ENCODE results near the gene DLEC1.

The DLEC1 gene

DNA sequence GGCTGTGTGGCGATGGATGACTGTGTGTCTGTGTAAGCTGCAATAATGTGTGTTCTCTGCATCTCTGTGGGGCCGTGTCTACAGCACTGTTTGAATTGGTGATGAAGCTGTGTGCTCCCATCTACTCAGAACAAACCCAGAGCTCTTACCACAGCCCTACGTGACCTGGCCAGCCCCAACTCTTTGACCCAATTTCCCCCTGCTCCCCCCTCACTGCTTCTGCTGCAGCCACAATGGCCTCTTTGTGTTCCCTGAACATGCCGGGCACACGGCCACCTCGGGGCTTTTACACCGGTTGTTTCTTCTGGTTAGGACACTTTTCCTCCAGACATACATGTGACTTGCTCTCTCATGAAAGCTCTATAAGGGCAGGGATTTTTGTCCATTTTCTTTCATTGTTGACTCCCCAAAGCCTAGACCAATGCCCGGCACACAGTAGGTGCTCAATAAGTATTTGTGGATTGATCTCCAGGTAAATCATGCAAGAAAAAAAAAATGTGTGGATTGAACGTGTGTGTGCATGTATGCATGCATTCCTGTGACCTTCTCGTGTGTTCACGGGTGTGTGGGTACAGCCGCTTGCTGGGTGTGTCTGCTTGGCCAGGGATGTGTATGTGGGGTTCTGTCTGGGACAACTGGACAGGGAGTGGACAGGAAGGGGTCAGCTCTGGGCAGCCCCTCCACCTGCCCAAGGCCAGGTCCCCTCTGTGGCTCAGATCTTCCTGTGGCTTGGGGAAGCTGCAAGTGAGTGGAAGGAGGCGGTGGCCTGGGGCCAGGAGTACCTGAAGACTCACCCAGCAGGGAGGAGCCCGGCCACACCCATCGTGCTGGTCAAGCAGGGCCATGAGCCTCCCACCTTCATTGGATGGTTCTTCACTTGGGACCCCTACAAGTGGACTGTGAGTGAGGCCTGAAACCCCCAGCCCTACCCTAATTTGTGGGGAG lies 33.7 kb upstream of the DLEC1 start:
- DNase-seq (ENCODE audit: low read depth), result no peak
- TF ChIP-seq, protein P1, sequence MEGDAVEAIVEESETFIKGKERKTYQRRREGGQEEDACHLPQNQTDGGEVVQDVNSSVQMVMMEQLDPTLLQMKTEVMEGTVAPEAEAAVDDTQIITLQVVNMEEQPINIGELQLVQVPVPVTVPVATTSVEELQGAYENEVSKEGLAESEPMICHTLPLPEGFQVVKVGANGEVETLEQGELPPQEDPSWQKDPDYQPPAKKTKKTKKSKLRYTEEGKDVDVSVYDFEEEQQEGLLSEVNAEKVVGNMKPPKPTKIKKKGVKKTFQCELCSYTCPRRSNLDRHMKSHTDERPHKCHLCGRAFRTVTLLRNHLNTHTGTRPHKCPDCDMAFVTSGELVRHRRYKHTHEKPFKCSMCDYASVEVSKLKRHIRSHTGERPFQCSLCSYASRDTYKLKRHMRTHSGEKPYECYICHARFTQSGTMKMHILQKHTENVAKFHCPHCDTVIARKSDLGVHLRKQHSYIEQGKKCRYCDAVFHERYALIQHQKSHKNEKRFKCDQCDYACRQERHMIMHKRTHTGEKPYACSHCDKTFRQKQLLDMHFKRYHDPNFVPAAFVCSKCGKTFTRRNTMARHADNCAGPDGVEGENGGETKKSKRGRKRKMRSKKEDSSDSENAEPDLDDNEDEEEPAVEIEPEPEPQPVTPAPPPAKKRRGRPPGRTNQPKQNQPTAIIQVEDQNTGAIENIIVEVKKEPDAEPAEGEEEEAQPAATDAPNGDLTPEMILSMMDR (IDR thresholded peaks at IDR 0.05; ENCODE audit: insufficient read depth, low read depth, low read length, missing control alignments), result no peak
- H3K4me3 ChIP-seq (ENCODE audit: low read depth, low read length), result no peak overlapping the region

DNA sequence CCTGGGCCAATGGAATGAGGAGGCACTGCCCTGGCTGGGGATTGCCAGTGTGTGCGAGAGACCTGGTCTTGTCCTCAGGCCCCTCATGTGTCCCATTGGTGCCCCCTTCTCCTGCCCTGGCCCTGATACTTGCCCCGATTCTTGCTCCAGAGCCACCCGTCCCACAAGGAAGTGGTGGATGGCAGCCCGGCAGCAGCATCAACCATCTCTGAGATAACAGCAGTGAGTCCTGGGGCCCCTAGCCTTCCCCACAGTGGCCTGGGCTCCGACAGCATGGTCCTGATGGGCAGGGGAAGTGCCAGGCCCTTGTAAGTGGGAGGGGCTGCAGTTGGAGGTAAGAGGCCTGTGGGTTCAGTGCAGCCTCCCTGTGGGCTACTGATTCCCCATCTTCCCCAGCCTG lies 33.0 kb upstream of the DLEC1 start:
- H3K4me3 ChIP-seq (ENCODE audit: low read depth, low read length), result no peak overlapping the region
- TF ChIP-seq, protein P1 (IDR thresholded peaks at IDR 0.05; ENCODE audit: insufficient read depth, low read depth, low read length, missing control alignments), result no peak
- no peak for DNase-seq (ENCODE audit: low read depth)

DNA sequence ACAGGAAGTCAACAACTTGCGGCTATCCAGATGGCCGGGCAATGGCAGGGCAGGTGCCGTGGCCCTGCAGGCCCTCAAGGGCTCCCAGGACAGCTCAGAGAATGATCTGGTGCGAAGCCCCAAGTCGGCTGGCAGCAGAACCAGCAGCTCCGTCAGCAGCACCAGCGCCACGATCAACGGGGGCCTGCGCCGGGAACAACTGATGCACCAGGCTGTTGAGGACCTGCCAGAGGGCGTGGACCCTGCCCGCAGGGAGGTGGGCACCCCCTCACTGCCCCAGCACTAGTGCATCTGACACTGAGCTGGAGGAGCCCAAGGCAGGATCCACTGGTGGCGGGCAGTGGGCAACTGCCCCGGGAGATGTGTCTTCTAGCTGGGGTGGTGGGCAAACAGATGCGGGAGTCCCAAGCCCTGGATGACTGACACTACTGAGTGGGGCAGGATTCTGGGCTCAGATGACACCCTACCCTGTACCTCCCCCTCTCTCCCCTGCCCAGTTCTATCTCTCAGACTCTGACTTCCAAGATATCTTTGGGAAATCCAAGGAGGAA lies 32.5 kb upstream of the DLEC1 start:
- DNase-seq (ENCODE audit: low read depth), result no peak
- H3K4me3 ChIP-seq (ENCODE audit: low read depth, low read length), result no peak overlapping the region
- TF ChIP-seq, protein P1 (IDR thresholded peaks at IDR 0.05; ENCODE audit: insufficient read depth, low read depth, low read length, missing control alignments), result no peak

DNA sequence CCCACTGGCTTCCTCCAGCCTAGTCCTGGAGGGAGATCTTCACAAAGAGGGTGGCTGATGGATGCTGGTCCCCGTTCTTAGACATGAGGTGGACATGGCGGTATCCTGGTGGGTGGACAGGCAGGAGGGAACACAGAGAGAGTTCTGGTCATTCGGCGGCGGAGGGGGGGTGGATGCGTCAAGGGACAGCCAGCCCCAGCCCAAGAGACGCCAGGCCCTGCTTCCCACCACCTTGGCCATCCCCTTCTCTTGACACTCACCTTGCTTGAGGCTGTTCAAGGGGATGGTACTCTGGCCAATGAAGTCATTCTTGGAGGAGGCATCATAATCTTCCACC lies 31.3 kb upstream of the DLEC1 start:
- H3K4me3 ChIP-seq (ENCODE audit: low read depth, low read length), result no peak overlapping the region
- TF ChIP-seq, protein P1 (IDR thresholded peaks at IDR 0.05; ENCODE audit: insufficient read depth, low read depth, low read length, missing control alignments), result no peak
- DNase-seq (ENCODE audit: low read depth), result no peak

DNA sequence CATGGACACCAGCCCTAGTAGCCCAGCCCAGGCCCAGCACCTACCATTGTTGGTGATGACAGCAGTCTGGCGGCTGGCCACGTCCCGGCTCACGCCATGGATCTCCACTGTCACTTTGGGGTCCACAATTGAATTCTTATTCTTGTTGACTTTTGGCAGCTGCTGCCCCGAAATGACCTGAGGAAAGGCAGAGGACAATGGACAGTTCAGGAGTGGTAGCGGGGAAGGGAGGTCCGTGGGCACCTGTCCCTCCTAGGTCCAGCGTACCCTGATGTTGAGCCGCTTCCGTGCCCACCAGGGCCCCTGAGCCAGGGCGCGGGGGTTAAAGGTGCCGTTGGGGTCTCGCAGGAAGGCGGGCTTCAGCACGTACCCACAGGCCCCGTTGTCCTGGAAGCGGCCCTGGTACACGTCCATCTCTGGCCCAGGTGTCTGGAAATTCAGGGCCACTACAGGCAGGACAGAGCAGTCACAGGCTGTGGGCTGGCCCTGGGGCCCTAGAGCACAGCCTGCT lies 30.8 kb upstream of the DLEC1 start:
- DNase-seq (ENCODE audit: low read depth), result no peak
- TF ChIP-seq, protein P1 (IDR thresholded peaks at IDR 0.05; ENCODE audit: insufficient read depth, low read depth, low read length, missing control alignments), result no peak
- no peak overlapping the region for H3K4me3 ChIP-seq (ENCODE audit: low read depth, low read length)

DNA sequence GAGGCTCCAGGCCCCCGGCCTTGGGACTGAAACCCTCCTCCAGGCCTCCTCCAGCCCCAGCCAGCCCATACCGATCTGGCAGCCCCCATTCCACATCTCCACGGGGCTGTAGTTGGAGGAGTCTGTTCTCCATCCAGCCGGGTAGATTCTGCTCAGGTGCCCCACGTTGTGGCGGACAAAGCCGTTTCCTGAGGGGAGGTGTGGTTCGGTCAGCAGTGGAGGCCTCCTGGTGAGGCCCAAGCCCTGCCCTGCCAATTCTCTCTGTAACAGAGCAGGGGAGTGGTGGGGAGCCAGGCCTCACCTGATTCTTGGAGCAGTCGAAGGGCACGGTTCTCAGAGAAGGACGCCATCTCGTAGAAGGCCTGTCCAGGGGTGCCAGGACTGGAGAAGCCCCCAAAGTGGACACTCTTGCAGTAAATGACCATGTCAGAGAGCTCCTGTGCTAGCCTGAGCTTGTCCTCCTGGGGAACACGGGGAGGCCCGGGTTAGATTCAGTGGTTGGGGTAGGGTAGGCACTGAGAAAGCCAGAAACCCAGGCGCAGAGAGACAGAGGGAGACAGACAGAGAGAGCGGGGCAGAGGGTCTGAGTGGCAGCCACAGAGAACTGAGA lies 29.9 kb upstream of the DLEC1 start:
- TF ChIP-seq, protein P1 (IDR thresholded peaks at IDR 0.05; ENCODE audit: insufficient read depth, low read depth, low read length, missing control alignments), result no peak
- H3K4me3 ChIP-seq (ENCODE audit: low read depth, low read length), result no peak overlapping the region
- DNase-seq (ENCODE audit: low read depth), result no peak
